Measurements from ENCODE around the gene PRSS22. TPM values are rescaled to one million over a fixed set of nuclear protein-coding genes. Genes with fewer than 3 reads are reported as not detected.
A peak's percentile ranks its signal among the peaks of the same experiment; 100 is the strongest.

PRSS22 gene
- total RNA-seq, 1 experiment from 2014 or later = 3.9 TPM

DNA sequence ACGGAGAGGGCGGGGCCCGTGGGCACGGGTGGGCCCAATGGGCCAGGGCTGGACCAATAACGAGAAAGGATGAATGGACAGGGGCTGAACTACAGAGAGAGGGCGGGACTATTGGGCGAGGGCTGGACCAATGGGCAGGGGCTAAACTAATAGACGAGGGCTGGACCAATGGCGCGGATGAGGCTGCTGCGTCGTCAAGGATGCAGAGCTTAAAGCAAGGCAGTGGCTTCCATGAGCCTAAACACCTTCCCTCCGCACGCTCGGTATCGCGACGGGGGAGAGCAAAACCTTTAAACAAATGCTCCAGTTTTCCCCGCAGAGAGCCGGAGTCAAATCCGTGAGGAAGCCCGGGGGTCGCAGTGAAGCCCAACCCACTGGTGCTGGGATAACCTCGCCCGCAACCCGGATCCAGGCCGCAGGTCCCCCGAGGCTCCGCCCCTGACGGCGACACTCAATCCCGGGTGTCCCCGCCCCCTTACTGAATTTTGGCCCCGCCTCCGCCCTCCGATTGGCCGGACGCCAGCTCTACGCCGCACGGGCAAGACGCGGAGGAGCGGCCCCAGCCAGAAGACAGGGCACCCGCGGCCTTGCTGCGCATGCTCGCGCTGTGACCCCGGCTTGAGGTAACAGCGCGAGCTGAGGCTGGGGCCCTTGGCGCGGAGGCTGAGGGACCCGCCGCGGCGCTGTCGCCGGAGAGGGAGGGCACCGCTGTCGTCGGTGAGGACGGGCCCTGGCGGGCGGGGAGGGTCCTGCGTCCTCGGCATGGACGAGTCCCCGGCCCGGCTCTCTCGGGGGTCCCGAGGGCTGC is 24.9 kb upstream of the PRSS22 start, which contains the start of gene FLYWCH2 (continued):
- TF ChIP-seq, protein P1, sequence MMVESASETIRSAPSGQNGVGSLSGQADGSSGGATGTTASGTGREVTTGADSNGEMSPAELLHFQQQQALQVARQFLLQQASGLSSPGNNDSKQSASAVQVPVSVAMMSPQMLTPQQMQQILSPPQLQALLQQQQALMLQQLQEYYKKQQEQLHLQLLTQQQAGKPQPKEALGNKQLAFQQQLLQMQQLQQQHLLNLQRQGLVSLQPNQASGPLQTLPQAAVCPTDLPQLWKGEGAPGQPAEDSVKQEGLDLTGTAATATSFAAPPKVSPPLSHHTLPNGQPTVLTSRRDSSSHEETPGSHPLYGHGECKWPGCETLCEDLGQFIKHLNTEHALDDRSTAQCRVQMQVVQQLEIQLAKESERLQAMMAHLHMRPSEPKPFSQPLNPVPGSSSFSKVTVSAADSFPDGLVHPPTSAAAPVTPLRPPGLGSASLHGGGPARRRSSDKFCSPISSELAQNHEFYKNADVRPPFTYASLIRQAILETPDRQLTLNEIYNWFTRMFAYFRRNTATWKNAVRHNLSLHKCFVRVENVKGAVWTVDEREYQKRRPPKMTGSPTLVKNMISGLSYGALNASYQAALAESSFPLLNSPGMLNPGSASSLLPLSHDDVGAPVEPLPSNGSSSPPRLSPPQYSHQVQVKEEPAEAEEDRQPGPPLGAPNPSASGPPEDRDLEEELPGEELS (CRISPR knock-in tag; IDR thresholded peaks at IDR 0.05) = peak; percentile 74; the same call in 1 of the 2 replicates

DNA sequence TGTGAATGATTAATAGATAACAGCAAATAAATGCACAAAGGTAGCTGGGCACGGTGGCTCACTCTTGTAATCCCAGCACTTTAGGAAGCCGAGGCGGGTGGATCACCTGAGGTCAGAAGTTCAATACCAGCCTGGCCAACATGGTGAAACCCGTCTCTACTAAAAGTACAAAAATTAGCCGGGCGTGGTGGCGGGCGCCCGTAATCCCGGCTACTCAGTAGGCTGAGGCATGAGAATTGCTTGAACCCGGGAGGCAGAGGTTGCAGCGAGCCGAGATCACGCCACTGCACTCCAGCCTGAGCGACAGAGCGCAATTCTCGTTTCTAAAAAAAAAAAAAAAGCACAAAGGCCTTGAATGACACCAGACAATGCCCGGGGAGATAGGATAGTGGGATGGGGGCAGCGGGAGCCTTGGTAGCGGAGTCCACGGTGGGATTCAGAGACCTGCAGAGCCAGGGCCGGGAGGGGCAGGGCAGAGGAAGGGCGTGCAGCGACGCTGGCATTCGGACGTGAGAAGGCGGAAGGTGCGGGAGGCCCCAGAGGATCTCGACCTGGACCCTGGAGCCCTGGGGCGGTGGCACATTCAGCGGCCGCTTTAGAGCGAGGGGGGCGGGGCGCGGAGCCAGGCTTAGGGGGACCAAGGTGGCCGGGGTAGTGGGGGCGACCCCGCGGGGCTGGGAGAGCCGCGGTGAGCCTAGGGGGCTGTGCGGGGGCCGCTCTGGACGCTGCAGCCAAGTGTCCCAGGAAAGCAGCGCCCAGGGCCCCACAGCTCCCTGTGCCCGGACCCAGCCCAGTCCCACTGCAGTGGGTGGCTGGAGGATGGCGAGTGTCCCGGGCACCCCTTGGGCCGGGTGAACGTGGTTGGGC is 24.0 kb upstream of the PRSS22 start:
- DNase-seq (ENCODE audit: low spot score) (peak; percentile 59), ATAC-seq (peak; percentile 13)
- ChIA-PET CTCF (interaction anchor here (0.8 to 2.9 kb wide), 17 partner anchors 7 to 212 kb away, joined by 3 to 35 read pairs (median 10); partner anchors contain the start of genes FLYWCH1, KREMEN2 and PRSS41), POLR2A (interaction anchor here (0.6 to 2.1 kb wide), 4 partner anchors 14 to 128 kb away, joined by 3 to 13 read pairs (median 3); partner anchors contain the start of gene ELOB)
- H3K27ac Mint-ChIP-seq = no peak overlapping the region
- H3K36me3 Mint-ChIP-seq = no peaks in the 10 kb centered on the region
- H3K4me1 Mint-ChIP-seq = peaks cover 6% of the 10 kb centered on the region
- H3K4me3 Mint-ChIP-seq = peak overlapping the region; percentile 83
- TF ChIP-seq TP53 (CRISPR knock-in tag; IDR thresholded peaks at IDR 0.05) = peak; percentile 67; the same call in 1 of the 2 replicates
- no peak; the same call in 1 of the 2 replicates for TF ChIP-seq CBFB (CRISPR knock-in tag; IDR thresholded peaks at IDR 0.05; ENCODE audit: low read depth)
- no peak for TF ChIP-seq NFYB (CRISPR knock-in tag; conservative IDR thresholded peaks at IDR 0.05; ENCODE audit: low read depth)
- TF ChIP-seq, protein P2, sequence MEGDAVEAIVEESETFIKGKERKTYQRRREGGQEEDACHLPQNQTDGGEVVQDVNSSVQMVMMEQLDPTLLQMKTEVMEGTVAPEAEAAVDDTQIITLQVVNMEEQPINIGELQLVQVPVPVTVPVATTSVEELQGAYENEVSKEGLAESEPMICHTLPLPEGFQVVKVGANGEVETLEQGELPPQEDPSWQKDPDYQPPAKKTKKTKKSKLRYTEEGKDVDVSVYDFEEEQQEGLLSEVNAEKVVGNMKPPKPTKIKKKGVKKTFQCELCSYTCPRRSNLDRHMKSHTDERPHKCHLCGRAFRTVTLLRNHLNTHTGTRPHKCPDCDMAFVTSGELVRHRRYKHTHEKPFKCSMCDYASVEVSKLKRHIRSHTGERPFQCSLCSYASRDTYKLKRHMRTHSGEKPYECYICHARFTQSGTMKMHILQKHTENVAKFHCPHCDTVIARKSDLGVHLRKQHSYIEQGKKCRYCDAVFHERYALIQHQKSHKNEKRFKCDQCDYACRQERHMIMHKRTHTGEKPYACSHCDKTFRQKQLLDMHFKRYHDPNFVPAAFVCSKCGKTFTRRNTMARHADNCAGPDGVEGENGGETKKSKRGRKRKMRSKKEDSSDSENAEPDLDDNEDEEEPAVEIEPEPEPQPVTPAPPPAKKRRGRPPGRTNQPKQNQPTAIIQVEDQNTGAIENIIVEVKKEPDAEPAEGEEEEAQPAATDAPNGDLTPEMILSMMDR (IDR thresholded peaks at IDR 0.05) = no peak
- TF ChIP-seq E2F1 (CRISPR knock-in tag; IDR thresholded peaks at IDR 0.05) = 0 out of 2 replicates have a peak, but pooled peaks have one; percentile 49
- peaks cover 9% of the 10 kb centered on the region for H3K9me3 Mint-ChIP-seq
- peaks cover 45% of the 10 kb centered on the region for H3K27me3 Mint-ChIP-seq (ENCODE audit: low read depth)

- DNase-seq (ENCODE audit: low spot score) (no peak), ATAC-seq (no peak)
- Mint-ChIP-seq H3K27me3 (ENCODE audit: low read depth) (peaks cover 48% of the 10 kb centered on the region), H3K27ac (no peak overlapping the region), H3K36me3 (no peaks in the 10 kb centered on the region), H3K4me1 (peaks cover 6% of the 10 kb centered on the region), H3K4me3 (no peak overlapping the region), H3K9me3 (peaks cover 9% of the 10 kb centered on the region)
- ChIA-PET POLR2A (no interaction called here), CTCF (interaction anchor here (0.6 to 2.0 kb wide), 4 partner anchors 12 to 47 kb away, joined by 3 to 6 read pairs (median 4); no protein-coding TSS in a partner anchor)
- TF ChIP-seq MXD4 (CRISPR knock-in tag; IDR thresholded peaks at IDR 0.05; ENCODE audit: borderline replicate concordance) = no peak
- TF ChIP-seq TP53 (CRISPR knock-in tag; IDR thresholded peaks at IDR 0.05) = no peak
- no peak for TF ChIP-seq KAT7 (CRISPR knock-in tag; IDR thresholded peaks at IDR 0.05; ENCODE audit: borderline replicate concordance)
- no peak for TF ChIP-seq RELA (CRISPR knock-in tag; IDR thresholded peaks at IDR 0.05; ENCODE audit: borderline replicate concordance)
- TF ChIP-seq SP1 (CRISPR knock-in tag; conservative IDR thresholded peaks at IDR 0.05) = no peak
These were observed 22.0 kb upstream of the PRSS22 start for GRCh38 chr16:2879854-2880508.

Measured in WTC11 (cell line).